Measurements from ENCODE around the gene PLGRKT.
"Not testable (repeated sequence)": the region's sequence is repeated elsewhere in the genome, so short reads cannot be mapped to it uniquely, and the experiment has no call there.

Gene PLGRKT

DNA sequence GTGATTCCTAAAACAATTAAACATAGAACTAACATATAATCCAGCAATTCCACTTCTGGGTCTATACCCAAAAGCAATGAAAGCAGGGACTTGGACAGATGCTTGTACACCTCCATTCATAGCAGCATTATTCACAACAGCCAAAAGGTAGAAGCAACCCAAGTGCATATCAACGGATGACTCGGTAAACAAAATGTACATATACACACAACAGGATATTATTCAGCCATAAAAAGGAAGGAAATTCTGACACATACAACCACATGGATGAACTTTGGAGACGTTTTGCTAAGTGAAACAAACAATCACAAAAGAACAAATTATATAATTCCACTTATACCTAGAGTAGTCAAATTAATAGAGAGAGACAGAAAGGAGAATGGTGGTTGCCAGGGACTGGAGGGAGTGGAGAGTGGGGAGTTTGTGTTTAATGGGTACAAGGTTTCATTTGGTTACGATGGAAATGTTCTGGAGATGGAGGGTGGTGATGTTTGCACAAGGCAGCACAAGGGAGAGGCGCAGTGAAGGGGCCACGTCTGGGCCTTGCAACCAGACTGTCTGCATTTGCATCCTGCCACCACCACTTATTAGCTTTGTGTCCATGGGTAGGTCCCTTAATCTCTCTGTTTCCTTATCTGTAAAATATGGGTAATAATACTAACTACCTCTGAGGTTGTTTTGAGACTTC lies 61.8 kb downstream of the PLGRKT start:
- no peak for DNase-seq (ENCODE audit: low spot score)

DNA sequence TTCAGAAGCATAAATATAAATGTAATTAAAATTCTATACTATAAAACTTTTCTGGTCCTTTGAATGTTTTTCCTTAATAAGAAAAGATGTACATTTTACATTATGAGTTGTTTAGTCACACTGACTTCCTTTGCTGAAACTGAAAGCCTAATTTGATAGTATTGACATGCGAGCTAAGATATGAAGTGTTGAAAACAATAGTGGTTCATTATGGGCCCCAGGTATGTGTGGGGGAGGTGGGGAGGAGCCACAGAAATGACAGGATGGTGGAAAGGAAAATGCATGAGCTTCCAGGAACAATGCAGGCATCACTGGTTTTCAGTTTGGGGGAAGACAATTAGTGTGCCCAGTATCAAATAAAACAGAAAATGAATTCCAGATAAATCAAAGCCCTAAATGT lies 62.6 kb downstream of the PLGRKT start:
- DNase-seq (ENCODE audit: low spot score), result no peak

DNA sequence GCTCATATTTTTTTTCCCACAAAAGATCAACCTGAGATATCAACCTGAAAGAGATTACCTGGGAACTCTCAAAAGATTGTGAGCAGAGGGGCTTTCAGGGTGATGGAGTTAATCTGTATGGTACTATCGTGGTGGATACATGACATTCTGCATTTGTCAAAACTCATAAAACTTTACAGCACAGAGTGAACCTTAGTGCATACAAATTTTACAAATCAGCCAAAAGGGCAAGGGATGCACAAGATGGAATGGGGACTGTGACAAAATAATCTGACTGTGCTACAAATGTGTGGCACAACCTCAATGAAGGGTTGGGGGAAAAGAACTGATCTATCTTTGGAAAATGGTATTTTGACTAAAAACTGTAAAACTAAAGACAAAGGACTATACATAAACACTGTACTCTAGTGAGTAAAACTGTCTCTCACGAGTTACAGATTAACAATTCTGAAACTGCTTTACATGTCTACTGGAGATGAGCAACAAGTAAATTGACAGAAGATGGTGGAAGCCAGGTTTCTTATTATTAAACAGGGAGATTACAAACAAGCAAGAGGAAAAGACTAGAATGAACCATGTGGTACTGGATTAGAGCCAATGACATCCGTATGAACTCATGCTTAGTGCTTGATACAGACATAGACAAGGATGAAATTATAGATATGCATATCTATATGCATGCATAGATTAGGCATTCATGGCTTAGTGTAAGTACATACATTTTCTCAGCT lies 73.3 kb downstream of the PLGRKT start:
- no peak for DNase-seq (ENCODE audit: low spot score)

DNA sequence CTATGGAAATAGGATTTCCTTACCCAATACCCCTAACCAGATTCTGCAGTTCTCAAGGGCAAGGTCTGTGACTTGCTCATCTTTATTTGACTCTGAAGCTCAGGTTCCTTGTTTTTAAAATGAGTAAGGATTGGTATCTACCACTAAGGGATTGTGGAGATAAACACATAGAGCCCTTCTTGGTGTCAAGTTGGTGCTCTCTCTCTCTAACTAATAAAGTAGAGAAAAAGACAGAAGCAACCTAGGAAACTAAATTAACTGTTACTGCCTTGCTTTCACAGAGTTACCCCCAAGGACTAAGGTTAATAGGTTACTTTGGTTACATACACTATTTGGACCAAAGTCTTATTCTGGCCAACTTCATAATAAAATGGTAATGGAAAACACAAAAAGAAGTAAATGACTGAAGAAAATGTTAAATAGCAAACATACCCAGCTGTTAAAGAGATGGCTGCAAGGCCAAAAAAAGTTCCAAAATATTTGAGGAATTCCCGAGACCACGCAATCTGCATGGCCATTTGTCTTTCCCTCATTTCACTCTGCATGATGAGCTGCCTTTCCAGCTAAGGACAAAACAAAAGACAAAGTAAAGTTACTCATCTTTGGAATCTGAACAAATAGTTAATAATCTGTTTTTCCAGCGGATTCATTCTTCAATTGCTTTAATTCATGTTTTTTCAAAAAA lies 76.3 kb downstream of the PLGRKT start:
- DNase-seq (ENCODE audit: low spot score), result no peak

DNA sequence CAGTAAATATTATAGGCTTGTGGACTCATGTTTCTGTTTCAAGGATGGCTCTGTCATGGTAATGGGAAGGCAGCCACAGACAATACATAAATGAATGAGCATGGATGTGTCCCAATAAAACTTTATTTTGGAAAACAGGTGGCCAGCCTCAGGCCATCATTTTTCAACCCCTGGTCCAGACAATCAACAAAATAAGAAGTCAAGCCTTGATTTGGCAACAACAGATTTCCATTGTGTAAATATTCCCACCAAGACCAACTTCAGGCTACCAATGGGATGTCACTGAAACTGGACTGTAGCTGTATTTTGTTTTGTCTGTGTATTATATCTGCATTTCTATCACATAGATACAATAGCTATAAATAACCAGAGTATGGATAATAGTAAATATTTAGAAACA lies 77.4 kb downstream of the PLGRKT start:
- DNase-seq (ENCODE audit: low spot score), result no peak

GRCh38 chr9:5357431-5358105 lies 80.2 kb downstream of the PLGRKT start:
- DNase-seq (ENCODE audit: low spot score), result no peak

- no peak for DNase-seq (ENCODE audit: low spot score)
These were observed 81.9 kb downstream of the PLGRKT start for GRCh38 chr9:5355817-5356216.

DNA sequence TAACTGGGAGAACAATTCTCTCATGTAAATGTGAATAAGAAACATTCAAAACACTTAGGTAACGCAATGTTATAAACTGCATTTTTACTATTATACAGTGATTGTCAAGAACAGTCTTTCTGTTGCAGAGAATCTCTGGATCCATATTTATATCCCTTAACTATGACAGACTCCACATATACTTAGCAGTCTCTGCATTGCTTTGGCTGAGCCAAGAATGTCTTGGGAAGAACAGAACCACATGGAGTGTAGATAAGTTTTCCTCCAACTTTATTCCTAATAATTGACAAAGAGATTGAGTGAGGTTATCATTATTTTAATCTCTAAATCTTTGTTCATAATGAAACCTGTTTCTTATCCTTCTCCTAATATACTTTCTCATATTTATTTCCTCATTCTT lies 82.5 kb downstream of the PLGRKT start:
- no peak for DNase-seq (ENCODE audit: low spot score)

DNA sequence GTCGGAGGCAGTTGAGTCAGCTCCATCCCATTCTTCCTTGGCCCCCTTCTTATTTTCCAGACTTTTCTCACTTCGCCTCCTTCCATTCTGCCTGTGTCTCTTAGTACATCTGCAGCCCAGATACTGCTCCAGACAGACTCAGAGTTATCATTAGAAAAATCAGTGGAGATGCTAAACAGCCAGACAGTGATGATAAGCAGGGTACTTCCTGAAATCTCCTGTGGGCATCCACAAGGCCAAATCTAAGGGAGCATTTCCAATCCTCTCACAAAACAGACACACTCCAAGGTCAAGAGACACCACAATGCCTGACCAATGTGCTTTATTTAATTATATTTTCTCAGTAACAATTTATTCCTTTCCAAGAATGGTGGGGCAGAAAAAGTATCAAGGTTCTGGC lies 83.5 kb downstream of the PLGRKT start:
- DNase-seq (ENCODE audit: low spot score), result no peak

DNA sequence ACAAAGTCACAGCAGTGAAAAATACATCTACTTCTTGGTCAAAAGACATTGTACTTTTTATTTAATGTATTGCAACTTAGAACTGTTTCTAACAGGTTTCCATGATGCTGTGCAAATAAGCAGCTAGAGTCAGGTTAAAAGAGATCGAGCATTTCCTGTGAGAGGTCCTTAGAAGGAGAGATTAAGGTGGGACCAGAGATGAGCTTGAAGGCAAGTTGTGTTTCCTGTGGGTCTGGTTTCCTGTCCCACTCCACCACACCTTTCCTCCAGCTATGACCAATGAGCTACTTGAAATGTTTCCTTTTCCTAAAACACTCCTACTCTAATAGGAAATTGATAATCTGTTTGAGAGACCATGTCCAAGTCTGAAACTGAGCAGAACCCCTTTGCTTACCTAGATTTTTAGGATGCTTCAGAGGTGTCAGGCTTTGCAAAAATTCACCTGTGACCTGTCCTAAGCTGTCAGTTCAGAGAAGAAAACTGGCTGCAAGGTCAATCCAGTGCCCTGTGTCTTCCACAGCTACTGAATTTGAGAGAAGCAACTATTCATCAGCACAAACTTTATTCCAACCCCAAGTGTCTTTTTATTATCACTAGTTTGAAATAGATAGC lies 85.0 kb downstream of the PLGRKT start:
- DNase-seq (ENCODE audit: low spot score), result no peak

GRCh38 chr9:5338992-5339981 lies 98.4 kb downstream of the PLGRKT start, which contains the start of gene RLN1:
TSS of gene RLN1 (minus strand) at chr9:5339876. CDS start at chr9:5339746, 130 bp downstream.
- peak; percentile 19 for DNase-seq (ENCODE audit: low spot score)

DNA sequence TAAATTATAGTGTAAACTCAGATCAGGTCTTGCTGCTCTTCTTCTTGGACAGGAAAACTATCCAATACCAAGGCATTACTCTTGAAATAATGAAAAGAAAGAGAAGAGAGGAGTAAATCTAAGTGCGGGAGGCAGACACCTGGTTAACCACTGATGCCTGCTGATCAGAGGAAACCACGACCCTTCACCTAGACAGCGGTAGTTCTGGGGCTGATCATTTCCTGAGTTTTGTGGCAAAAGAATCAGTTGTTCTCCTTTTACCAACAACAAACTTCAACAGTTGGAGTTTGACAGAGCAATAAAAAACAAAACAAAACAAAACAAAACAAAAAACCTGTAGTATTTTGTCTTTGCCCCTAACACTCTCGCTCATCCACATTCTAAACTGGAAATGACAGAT lies 101.0 kb downstream of the PLGRKT start:
- no peak for DNase-seq (ENCODE audit: low spot score)

DNA sequence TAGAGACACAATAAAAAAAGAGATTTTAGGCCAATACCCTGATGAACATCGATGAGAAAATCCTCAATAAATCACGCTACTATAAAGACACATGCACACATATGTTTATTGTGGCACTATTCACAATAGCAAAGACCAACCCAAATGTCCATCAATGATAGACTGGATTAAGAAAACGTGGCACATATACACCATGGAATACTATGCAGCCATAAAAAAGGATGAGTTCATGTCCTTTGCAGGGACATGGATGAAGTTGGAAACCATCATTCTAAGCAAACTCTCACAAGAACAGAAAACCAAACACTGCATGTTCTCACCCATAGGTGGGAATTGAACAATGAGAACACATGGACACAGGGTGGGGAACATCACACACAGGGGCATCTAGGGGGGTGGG lies 106.4 kb downstream of the PLGRKT start:
- not testable (repeated sequence) for DNase-seq (ENCODE audit: low spot score)

DNA sequence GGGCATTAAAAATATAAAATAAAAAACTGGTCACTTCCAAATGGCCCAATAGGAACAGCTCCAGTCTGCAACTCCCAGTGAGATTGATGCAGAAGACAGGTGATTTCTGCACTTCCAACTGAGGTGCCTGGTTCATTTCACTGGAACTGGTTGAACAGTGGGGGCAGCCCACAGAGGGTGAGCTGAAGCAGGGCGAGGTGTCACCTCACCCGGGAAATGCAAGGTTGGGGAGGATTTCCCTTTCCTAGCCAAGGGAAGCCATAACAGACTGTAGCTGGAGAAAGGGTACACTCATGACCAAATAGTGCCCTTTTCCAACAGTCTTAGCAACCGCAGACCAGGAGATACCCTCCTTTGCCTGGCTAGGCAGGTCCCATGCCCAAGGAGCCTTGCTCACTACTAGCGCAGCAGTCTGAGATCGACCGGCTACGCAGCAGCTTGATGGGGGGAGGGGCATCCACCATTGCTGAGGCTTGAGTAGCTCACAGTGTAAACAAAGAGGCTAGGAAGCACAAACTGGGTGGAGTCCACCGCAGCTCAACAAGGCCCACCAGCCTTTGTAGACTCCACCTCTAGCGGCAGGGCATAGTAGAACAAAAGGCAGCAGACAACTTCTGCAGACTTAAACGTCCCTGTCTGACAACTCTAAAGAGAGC lies 110.7 kb downstream of the PLGRKT start:
- DNase-seq (ENCODE audit: low spot score), result no peak

GRCh38 chr9:5326187-5326586 lies 111.5 kb downstream of the PLGRKT start:
- no peak for DNase-seq (ENCODE audit: low spot score)

- not testable (repeated sequence) for DNase-seq (ENCODE audit: low spot score)
These were observed 116.1 kb downstream of the PLGRKT start for GRCh38 chr9:5321601-5322000.

GRCh38 chr9:5321058-5321457 lies 116.7 kb downstream of the PLGRKT start:
- DNase-seq (ENCODE audit: low spot score), result no peak

DNA sequence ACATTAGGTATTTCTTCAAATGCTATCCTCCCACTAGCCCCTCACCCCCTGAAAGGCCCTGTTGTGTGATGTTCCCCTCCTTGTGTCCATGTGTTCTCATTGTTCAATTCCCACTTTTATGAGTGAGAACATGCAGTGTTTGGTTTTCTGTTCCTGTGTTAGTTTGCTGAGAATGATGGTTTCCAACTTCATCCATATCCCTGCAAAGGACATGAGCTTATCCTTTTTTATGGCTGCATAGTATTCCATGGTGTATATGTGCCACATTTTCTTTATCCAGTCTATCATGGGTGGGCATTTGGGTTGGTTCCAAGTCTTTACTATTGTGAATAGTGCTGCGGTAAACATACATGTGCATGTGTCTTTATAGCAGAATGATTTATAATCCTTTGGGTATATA lies 121.3 kb downstream of the PLGRKT start:
- not testable (repeated sequence) for DNase-seq (ENCODE audit: low spot score)

DNA sequence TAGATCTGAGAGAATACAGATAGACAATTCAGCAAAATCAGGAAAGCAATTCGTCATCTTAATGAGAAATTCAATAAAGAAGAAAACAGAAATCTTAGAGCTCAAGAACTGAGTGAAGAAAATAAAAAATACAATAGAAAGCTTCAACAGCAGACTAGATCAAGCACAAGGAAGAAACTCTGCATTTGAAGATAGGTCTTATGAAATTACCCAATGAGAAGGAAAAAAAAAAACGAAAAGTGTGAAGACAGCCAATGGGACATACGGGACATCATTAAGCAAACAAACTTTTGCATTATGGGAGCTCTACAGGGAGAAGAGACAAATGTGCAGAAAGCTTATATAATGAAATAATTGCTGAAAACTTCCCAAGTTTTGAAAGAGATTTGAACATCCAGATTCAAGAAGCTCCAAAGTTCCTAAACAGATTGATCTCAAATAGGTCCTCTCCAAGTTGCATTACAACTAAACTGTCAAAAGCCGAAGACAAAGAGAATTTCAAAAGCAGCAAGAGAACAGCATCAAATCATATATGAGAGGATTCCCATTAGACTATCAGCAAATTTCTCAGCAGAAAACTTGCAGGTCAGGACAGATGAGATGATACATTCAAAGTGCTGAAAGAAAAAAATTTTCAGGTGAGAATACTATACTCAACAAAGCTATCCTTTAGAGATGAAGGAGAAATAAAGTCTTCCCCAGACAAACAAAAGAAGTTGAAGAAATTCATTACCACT lies 122.4 kb downstream of the PLGRKT start:
- DNase-seq (ENCODE audit: low spot score), result no peak

GRCh38 chr9:5310851-5311250 lies 126.9 kb downstream of the PLGRKT start:
- DNase-seq (ENCODE audit: low spot score), result no peak

Measured in hematopoietic multipotent progenitor cell treated with erythropoietin and hydrocortisone succinate and interleukin-3 and kit ligand, for 17 days (in vitro differentiated cells).